ENCODE data around the gene MAP1A.

Gene MAP1A

DNA sequence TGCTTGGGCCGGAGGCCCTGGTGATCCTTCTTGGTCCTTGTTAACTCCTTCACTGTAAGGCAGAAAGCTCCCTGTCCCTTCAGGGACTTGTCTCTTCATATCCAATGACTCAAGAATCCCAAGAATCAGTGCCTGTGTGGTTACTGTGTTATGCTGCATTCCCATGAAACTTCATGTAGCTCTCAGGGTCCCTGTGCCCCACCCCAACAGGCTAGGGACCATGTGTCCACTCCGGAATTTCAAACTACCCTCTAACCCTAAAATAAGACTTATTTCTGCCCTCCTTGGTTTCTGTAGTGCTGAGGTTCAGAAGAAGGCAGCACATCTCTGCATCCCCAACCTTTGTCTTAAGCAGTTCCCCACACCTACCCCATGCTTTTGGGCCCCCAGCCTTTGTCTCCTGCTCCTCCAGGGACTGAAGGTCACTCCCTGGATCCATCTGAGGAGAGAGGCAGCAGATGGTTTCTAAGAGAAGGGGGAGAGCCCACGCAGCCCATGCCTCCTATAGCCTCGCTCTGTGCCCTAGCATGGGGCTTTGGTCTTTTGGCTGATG is 531 bp upstream of the MAP1A start:
- no peak for DNase-seq
- H3K9me3 Mint-ChIP-seq: no peaks in the 10 kb centered on the region
- no peak overlapping the region for H3K4me3 Mint-ChIP-seq
- CTCF ChIA-PET: interaction anchor here (1.7 kb wide), 1 partner anchor 33 kb away, joined by 5 read pairs; no protein-coding TSS in a partner anchor
- H3K27ac Mint-ChIP-seq: no peak overlapping the region
- H3K27me3 Mint-ChIP-seq: peaks cover 63% of the 10 kb centered on the region
- H3K36me3 Mint-ChIP-seq: peaks cover 12% of the 10 kb centered on the region
- H3K4me1 Mint-ChIP-seq: peaks cover 67% of the 10 kb centered on the region

DNA sequence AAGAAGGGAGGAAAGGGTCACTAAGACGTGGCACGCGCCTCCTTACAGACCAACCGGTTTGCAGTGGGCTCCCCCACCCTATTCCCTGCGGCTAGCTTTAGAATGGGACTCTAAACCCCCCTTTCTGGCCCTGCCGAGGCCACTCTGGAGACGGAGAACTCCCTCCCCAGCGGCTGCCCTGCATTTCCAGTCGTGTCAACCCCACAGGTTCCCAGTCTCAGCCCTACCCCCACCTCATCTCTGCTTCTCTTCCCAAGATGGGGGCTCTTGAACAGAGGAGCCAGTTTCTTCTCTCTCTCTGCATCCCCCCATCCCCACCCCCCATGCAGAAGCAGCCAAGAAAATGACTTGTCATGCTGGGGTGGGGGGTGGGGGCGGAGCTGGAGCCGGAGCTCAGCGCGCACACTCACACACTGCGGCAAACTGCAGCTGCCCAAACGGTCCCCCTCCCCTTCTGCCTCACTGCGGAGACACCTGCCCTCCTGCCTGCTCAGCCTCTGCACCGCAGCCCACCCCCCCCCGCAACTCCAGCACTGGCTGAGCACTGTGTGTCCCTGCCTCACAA is 871 bp downstream of the MAP1A start:
- Mint-ChIP-seq H3K4me3 (no peak overlapping the region), H3K4me1 (peaks cover 53% of the 10 kb centered on the region), H3K9me3 (no peaks in the 10 kb centered on the region), H3K27me3 (peaks cover 55% of the 10 kb centered on the region), H3K27ac (no peak overlapping the region), H3K36me3 (peaks cover 15% of the 10 kb centered on the region)
- no peak for DNase-seq
- CTCF ChIA-PET: interaction anchor here (0.6 kb wide), 1 partner anchor 597 kb away, joined by 3 read pairs; no protein-coding TSS in a partner anchor

DNA sequence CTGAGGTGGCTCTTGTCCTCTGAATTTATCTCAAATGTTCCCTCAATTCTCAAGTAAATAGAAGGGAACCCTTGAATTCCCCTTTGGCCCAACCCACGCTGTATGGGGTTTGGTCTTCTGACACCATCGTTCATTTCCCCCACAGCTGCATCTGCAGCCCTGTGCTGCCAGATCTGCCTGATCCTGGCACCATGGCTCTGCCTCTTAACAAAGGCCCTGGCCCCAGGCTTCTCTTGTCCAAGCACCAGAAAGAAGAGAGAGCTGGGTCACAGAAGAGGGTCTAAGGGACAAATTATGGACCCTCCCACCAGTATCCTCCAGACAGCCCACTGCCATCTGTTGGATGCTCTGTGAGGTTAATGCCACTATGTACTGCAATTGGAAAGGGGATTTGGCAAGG is 1.8 kb downstream of the MAP1A start:
- CTCF ChIA-PET: no interaction called here
- Mint-ChIP-seq H3K4me1 (peaks cover 48% of the 10 kb centered on the region), H3K27ac (no peak overlapping the region), H3K27me3 (peaks cover 55% of the 10 kb centered on the region), H3K4me3 (no peak overlapping the region), H3K36me3 (peaks cover 13% of the 10 kb centered on the region), H3K9me3 (no peaks in the 10 kb centered on the region)
- DNase-seq: no peak

DNA sequence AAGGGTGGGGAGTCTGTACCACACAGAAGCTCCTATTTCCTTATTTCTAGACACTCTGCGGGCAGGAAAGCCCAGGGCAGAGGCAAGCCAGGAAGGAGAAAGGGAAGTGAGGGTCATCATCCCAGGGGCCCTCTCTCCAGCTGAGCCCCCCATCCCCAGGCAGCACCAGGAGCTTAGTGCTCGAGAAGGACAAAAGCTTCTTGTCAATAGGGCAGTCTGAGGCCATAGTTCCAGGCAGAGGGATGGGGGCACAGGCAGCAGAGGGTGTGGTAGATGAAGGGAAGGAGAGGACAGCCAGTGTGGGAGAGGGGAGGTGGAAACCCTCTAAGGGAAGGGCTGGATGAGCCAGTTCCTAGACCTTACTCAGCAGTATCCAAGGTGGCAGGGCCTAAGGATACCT is 2.7 kb downstream of the MAP1A start:
- no peak for DNase-seq
- Mint-ChIP-seq H3K27me3 (peaks cover 55% of the 10 kb centered on the region), H3K4me1 (peaks cover 49% of the 10 kb centered on the region), H3K27ac (no peak overlapping the region), H3K4me3 (no peak overlapping the region), H3K36me3 (peaks cover 14% of the 10 kb centered on the region), H3K9me3 (no peaks in the 10 kb centered on the region)
- CTCF ChIA-PET: no interaction called here

- CTCF ChIA-PET: interaction anchor here (0.6 kb wide), 1 partner anchor 50 kb away, joined by 4 read pairs; no protein-coding TSS in a partner anchor
- peaks cover 46% of the 10 kb centered on the region for H3K27me3 Mint-ChIP-seq
- no peak for DNase-seq
- peaks cover 49% of the 10 kb centered on the region for H3K4me1 Mint-ChIP-seq
- no peak overlapping the region for H3K27ac Mint-ChIP-seq
- no peak overlapping the region for H3K4me3 Mint-ChIP-seq
- H3K36me3 Mint-ChIP-seq: peaks cover 6% of the 10 kb centered on the region
- no peaks in the 10 kb centered on the region for H3K9me3 Mint-ChIP-seq
Measured at GRCh38 chr15:43521419-43521818, 4.0 kb downstream of the MAP1A start.

- Mint-ChIP-seq H3K4me3 (no peak overlapping the region), H3K9me3 (no peaks in the 10 kb centered on the region), H3K27me3 (peaks cover 37% of the 10 kb centered on the region), H3K27ac (no peak overlapping the region), H3K4me1 (peaks cover 43% of the 10 kb centered on the region), H3K36me3 (peaks cover 5% of the 10 kb centered on the region)
- no peak for DNase-seq
- CTCF ChIA-PET: interaction anchor here (1.7 kb wide), 1 partner anchor 8 kb away, joined by 7 read pairs; no protein-coding TSS in a partner anchor
Measured at GRCh38 chr15:43522247-43522646, 4.8 kb downstream of the MAP1A start.

DNA sequence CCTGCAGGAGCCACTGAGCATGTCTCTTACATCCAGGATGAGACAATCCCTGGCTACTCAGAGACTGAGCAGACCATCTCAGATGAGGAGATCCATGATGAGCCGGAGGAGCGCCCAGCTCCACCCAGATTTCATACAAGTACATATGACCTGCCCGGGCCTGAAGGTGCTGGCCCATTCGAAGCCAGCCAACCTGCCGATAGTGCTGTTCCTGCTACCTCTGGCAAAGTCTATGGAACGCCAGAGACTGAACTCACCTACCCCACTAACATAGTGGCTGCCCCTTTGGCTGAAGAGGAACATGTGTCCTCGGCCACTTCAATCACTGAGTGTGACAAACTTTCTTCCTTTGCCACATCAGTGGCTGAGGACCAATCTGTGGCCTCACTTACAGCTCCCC is 6.2 kb downstream of the MAP1A start:
- Mint-ChIP-seq H3K4me3 (no peak overlapping the region), H3K27ac (no peak overlapping the region), H3K9me3 (no peaks in the 10 kb centered on the region), H3K27me3 (peaks cover 23% of the 10 kb centered on the region), H3K36me3 (peaks cover 5% of the 10 kb centered on the region), H3K4me1 (peaks cover 31% of the 10 kb centered on the region)
- no peak for DNase-seq
- CTCF ChIA-PET: interaction anchor here (1.7 kb wide), 1 partner anchor 9 kb away, joined by 7 read pairs; no protein-coding TSS in a partner anchor

DNA sequence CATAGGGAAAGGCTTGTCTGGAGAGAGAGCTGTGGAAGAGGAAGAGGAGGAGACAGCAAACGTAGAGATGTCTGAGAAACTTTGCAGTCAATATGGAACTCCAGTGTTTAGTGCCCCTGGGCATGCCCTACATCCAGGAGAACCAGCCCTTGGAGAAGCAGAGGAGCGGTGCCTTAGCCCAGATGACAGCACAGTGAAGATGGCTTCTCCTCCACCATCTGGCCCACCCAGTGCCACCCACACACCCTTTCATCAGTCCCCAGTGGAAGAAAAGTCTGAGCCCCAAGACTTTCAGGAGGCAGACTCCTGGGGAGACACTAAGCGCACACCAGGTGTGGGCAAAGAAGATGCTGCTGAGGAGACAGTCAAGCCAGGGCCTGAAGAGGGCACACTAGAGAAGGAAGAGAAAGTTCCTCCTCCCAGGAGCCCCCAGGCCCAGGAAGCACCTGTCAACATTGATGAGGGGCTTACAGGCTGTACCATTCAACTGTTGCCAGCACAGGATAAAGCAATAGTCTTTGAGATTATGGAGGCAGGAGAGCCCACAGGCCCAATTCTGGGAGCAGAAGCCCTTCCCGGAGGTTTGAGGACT is 6.9 kb downstream of the MAP1A start:
- H3K27ac Mint-ChIP-seq: no peak overlapping the region
- no peak for DNase-seq
- peaks cover 25% of the 10 kb centered on the region for H3K4me1 Mint-ChIP-seq
- no peaks in the 10 kb centered on the region for H3K9me3 Mint-ChIP-seq
- H3K36me3 Mint-ChIP-seq: peaks cover 5% of the 10 kb centered on the region
- peaks cover 16% of the 10 kb centered on the region for H3K27me3 Mint-ChIP-seq
- CTCF ChIA-PET: no interaction called here
- no peak overlapping the region for H3K4me3 Mint-ChIP-seq

DNA sequence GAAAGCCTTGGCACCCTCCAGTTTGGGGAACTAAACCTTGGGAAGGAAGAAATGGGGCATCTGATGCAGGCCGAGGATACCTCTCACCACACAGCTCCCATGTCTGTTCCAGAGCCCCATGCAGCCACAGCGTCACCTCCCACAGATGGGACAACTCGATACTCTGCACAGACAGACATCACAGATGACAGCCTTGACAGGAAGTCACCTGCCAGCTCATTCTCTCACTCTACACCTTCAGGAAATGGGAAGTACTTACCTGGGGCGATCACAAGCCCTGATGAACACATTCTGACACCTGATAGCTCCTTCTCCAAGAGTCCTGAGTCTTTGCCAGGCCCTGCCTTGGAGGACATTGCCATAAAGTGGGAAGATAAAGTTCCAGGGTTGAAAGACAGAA is 7.7 kb downstream of the MAP1A start:
- CTCF ChIA-PET: no interaction called here
- no peak overlapping the region for H3K4me3 Mint-ChIP-seq
- peak overlapping the region; percentile 6 for H3K27ac Mint-ChIP-seq
- peaks cover 9% of the 10 kb centered on the region for H3K27me3 Mint-ChIP-seq
- H3K4me1 Mint-ChIP-seq: peaks cover 25% of the 10 kb centered on the region
- H3K9me3 Mint-ChIP-seq: no peaks in the 10 kb centered on the region
- DNase-seq: no peak
- peaks cover 5% of the 10 kb centered on the region for H3K36me3 Mint-ChIP-seq

GRCh38 chr15:43526261-43526930 is 9.0 kb downstream of the MAP1A start:
- Mint-ChIP-seq H3K27ac (no peak overlapping the region), H3K4me3 (no peak overlapping the region), H3K9me3 (no peaks in the 10 kb centered on the region), H3K27me3 (peaks cover 3% of the 10 kb centered on the region), H3K36me3 (peaks cover 5% of the 10 kb centered on the region), H3K4me1 (peaks cover 25% of the 10 kb centered on the region)
- CTCF ChIA-PET: interaction anchor here (1.0 kb wide), 1 partner anchor 15 kb away, joined by 3 read pairs; no protein-coding TSS in a partner anchor
- no peak for DNase-seq

- no peaks in the 10 kb centered on the region for H3K27me3 Mint-ChIP-seq
- H3K36me3 Mint-ChIP-seq: peaks cover 5% of the 10 kb centered on the region
- H3K4me3 Mint-ChIP-seq: no peak overlapping the region
- H3K9me3 Mint-ChIP-seq: no peaks in the 10 kb centered on the region
- CTCF ChIA-PET: interaction anchor here (1.0 kb wide), 1 partner anchor 16 kb away, joined by 3 read pairs; no protein-coding TSS in a partner anchor
- DNase-seq: no peak
- no peak overlapping the region for H3K27ac Mint-ChIP-seq
- H3K4me1 Mint-ChIP-seq: peaks cover 25% of the 10 kb centered on the region
Measured at GRCh38 chr15:43527016-43527801, 9.8 kb downstream of the MAP1A start.

GRCh38 chr15:43527802-43528541 is 10.6 kb downstream of the MAP1A start:
- no peak overlapping the region for H3K4me3 Mint-ChIP-seq
- H3K36me3 Mint-ChIP-seq: peaks cover 5% of the 10 kb centered on the region
- peaks cover 25% of the 10 kb centered on the region for H3K4me1 Mint-ChIP-seq
- CTCF ChIA-PET: no interaction called here
- H3K27me3 Mint-ChIP-seq: no peaks in the 10 kb centered on the region
- no peak overlapping the region for H3K27ac Mint-ChIP-seq
- no peaks in the 10 kb centered on the region for H3K9me3 Mint-ChIP-seq
- no peak for DNase-seq

DNA sequence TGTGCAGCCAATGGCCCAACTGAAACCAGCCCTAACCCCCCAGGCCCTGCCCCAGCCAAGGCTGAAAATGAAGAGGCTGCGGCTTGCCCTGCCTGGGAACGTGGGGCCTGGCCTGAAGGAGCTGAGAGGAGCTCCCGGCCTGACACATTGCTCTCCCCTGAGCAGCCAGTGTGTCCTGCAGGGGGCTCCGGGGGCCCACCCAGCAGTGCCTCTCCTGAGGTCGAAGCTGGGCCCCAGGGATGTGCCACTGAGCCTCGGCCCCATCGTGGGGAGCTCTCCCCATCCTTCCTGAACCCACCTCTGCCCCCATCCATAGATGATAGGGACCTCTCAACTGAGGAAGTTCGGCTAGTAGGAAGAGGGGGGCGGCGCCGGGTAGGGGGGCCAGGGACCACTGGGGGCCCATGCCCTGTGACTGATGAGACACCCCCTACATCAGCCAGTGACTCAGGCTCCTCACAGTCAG is 11.2 kb downstream of the MAP1A start:
- Mint-ChIP-seq H3K4me3 (no peak overlapping the region), H3K27ac (no peak overlapping the region), H3K9me3 (no peaks in the 10 kb centered on the region), H3K27me3 (no peaks in the 10 kb centered on the region), H3K36me3 (peaks cover 2% of the 10 kb centered on the region), H3K4me1 (peaks cover 25% of the 10 kb centered on the region)
- CTCF ChIA-PET: no interaction called here
- no peak for DNase-seq
